Stimulated activated CD4-positive, alpha-beta T cell treated with anti-CD3 and anti-CD28 coated beads, Interleukin-2, amount 100 ng/mL, for 24 hours (primary cell): ENCODE measurements around the gene CD52.

Experiments
- DNase-seq, 2 donors: peaks; one replicate each; pipeline ENCODE4 v3.0.0-alpha.2; 2020

Gene CD52

DNA sequence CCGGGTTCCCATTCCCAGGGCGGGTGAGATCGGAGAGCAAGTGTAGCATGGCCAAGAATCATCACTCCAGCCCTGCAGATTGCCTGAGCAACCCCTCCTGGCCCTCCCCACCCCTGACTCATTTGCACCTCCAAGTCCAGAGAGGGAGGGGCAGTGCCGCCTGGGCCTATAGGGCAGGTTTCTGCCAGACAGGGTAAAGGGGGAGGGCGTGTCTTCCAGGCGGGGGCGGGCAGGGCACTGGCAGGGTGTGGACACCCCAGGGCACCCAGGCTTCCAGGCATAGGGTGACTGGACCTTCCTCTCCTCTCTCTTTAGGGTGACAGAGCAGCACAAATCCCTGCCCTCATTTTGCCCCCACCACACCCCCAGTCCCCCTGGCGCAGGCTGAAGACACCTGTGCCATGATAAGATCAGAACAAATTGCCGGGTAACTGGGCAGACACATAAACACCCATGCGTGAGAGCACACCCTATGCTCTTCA, 39.4 kb downstream of the CD52 start:
- no peak for DNase-seq

DNA sequence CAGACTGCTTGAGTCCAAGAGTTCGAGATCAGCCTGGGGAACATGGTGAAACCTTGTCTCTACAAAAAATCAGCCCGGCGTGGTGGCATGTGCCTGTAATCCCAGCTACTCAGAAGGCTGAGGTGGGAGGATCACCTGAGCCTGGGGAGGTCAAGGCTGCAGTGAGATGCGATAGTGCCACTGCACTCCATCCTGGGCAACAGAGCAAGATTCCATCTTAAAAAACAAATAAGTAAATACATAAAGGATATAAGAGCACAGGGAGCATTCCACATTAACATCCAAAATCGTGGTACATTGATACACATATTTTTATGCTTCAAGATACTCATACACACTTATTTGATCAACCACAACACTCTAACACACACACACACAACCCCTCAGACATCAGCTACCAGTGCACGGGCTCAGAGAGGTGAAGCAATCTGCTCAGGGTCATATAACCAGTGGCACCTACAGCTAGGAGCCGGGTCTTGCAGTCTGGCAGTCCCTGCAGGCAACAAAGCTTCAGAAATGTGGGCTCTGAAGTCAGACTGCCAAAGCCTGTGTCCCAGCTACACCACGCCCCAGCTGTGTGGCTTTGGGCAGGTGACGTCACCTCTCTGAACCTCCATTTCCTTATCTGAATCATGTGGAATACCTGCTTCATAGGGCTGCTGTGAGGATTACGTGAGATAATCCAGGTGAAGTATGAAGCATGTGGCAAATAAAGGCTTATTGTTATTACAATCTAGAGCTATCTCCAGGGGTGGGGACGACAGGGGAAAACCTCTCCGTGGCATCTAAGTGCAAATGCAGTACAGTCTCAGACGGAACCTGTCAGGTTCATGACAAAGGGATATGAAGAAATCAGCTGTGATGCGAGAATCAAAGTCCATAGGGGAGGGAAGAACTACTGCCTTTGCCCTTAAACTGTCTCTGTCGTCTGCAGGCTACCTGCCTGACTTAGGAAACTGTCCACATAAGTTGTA, 40.9 kb downstream of the CD52 start:
- peak; percentile 60 to 66 for DNase-seq

DNA sequence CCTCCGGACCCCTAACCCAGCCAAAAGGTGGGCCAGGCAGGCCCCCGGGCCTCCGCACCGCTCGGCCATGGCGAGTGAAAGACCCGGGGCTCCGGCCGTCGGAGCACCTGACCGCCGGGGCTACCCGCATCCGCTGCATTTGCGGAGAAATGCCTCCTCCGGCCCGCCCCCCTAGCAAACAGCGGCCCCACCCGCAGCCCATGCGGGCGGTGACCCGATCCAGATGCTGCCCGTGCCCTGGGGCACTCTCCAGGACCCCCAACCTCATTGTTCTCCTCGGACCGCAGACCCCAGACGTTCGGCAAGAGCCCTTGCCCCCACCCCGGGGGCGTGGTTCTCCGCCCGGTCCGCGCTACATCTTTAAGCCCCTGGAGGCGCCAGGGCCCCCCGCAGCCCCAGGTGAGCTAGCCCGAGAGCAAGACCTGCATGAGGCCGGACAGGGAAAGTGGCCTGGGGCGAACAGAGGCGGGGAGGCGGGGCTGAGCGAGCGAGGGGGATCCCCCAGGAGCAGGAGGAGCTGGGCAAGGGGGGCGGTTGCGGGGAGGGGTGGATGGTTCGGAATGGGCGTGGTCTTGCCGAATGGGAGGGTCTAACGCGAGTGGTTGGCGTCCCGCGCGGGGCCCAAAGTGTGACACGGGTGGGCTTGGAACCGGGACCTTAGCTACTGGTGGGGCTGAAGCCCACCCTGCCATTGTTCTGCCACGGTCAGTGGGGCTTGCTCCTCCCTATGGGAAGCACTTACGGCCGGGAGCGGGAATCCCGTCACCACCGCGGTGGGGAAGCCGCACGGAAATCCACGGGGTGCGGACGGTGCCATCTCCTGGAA, 42.4 kb downstream of the CD52 start:
- DNase-seq, result peak; percentile 48 to 62

DNA sequence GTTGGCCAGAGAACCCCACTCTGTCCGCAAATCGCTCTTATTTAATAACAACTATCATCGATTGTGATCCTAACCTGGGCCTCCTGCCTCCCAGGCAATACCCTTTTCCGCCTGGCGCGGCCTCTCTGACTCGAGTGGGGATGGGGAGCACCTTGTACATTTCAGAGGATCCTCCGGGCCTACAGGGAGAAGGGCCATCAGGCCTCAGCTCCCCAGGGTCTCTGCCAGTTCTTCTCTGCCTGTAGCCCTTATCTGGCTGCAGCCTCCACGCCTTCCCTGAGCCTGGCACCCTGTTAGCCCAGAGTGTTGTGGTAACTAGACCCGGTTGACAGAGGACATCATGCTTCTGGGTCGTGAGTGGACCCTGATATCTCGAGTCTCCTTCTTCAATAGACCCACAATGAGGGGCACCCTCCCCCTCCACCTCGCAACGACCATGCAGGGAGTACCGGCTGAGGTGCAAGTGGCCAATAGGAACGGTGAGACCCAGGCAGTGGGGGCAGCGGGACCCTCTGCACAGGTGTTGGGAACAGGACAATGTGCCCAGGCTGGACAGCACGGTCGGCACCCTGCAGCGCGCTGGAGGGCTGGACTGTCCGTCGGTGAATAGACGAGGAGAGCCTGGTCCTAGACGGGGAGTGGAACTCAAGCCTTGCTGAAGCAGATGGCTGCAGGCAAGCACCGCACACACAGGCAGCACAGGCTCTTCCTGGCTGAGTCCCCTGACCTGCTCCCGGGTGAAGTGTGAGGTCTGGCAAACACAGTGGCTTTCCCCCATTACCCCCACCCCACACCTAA, 43.2 kb downstream of the CD52 start:
- no peak for DNase-seq

DNA sequence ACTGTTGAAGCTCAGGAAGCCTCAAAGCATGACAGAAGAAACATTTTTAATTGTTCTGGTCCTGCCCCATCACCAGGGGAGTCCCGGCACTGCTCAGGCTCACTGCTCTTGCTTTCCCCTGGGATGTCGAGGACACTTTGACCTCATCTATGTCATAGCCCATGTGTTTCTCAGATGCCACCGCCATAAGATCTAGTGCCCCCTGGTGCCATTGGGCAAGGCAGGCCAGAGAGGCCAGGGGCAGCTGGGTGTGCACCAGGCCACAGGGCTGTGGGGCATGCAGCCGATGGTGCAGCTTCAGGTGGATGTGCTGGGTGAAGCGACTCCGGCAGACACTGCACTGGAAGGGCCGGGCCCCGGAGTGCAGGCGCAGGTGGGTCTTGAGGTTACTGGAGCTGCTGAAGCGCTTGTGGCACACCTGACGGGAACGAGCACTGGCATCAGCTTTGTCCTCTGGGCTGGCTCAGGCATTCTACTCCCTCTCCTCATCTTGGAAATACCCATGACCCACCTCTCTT, 43.9 kb downstream of the CD52 start:
- DNase-seq, result no peak

GRCh38 chr1:26362331-26362730, 44.6 kb downstream of the CD52 start:
- DNase-seq, result no peak

- DNase-seq, result peak; percentile 90 to 92
Observed at GRCh38 chr1:26363549-26364448, 46.0 kb downstream of the CD52 start.

DNA sequence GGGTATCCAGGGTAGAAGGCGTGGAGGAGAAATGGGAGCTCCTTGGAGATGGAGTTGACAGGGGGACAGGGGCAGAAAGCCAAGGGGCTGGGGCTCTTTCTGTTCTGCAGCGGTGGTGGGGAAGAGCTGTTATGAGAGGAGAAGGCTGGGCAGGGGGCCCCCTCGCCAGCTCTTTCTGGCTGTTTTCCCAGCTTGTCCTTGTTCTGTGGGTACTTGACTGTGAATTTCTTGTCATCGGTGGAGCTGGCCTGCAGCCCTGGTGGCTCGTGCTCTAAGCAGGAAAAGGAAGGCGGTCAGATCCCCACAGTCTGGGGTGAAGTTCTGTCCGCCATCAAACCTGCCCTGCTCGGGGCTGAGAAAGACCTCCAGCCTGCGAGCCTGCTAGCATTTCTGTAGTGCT, 47.2 kb downstream of the CD52 start:
- no peak for DNase-seq

DNA sequence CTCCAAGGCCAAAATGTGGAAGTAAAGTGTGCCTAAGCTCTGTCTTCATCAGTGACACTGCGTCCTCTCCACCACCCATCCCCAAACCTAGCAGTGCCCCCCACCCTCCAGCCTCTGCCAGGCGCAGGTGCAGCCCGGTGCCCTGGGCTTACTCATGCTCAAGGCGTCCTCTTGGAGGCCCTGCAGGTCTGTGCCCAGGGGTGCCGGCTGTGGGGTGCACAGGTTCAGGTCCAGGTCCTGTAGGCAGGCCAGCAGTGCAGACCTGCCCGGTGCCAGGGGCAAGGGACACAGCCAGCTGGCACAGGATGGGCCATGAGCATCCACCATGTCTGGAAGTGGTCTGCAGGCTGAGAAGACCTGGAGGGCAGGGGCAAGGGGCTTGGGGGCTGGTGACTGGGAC, 49.7 kb downstream of the CD52 start:
- DNase-seq, result no peak

- no peak for DNase-seq
Observed at GRCh38 chr1:26368006-26368405, 50.2 kb downstream of the CD52 start.

DNA sequence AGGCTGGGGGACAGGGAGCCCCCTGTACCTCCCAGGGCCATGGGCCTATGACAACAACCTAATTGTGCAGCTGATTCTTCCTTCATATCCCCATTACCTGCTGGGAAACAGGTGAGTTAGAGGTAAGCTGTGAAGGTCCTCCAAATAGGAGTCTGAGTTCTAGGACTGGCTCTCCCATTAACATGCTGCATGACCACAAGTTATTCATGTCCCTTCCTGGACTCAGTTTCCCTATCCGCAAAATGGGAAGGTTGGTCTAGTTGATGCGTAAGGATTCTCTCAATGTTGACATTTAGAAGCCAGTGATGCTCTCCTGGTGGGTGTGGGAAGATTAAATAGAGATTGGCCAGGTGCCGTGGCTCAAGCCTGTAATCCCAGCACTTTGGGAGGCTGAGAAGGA, 50.7 kb downstream of the CD52 start:
- no peak for DNase-seq
